CD4-positive, alpha-beta T cell treated with Interleukin-2 at 100 ng/mL for 4 hours (primary cell): ENCODE measurements around the gene BBS7.

ENCODE experiments used
- DNase-seq: peaks from one replicate; pipeline ENCODE4 v3.0.0-alpha.2; 2020; ENCODE audit warnings: low spot score

The BBS7 gene

DNA sequence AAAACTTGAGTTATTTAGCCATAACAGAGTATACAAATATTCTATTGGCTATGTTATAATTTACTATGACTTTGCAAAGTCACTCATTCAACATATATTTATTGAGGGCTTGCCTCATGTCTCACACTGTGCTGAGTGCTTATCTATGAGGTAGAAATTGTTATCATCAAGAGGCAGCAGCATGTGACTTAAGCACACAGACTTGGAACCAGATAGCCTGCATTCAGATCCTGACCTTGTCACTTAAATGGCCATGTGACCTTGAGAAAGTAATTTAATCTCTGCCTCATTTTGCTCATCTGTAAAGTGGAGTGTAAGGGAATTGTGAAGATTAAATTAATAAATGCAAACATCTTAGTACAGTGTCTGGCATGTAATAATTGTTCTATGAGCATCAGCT is 79.3 kb downstream of the BBS7 start:
- DNase-seq: no peak

- DNase-seq: no peak
These were observed 80.1 kb downstream of the BBS7 start for GRCh38 chr4:121789960-121790829.

DNA sequence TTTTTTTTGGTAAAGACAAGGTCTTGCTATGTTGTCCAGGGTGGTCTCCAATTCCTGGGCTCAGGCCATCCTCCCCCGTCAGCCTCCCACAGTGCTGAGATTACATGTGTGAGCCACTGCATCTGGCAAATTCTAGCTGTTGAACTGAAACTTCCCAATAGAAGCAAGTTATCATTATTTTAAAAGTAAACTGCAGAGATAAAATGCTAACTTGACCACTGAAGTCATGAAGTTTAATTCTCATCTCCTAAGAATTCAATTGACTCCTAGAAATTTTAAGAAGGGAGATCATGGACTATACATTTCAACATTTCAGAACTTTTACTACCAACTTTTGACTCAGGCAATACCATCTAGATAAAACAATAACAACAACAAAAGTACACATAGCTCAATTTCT is 80.8 kb downstream of the BBS7 start:
- DNase-seq: no peak

GRCh38 chr4:121788896-121789295 is 81.4 kb downstream of the BBS7 start:
- DNase-seq: no peak

DNA sequence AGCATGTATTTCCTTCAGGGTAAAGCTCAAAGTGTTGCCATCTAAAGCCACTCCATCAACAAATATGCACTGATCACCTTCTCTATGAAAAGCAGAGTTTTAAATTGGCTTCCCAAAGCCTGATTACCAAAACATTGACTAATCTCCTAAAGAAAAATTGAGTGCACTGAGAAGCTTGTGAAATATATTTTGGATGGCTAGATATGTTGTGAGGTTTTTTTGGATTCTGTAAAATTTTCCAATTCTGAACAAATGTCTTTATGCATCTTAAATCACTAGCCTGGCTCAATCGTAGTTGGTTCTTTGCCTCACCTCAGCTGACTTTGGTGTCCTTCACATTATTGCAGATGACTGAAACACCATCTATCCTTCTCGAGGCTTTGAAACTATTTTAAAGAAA is 84.1 kb downstream of the BBS7 start:
- DNase-seq: no peak

DNA sequence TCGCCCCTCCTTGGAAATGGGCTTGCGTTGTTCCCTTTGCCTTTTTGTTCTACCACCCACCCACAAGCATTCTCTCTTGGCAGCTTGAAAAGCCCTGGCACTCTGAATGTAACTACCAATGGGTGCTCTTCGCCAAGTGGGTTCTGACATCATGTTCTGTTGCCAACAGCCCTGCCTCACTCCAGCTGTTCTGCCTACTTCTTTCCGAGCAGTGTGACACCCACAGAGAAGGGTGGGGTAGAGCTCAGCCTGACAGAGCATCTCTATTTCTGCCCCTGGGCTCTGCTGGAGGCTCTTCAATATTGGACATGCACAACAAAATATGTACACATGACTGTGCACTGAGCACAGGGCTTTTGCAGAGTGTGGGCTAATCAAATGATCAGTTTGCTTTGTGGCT is 84.8 kb downstream of the BBS7 start:
- no peak for DNase-seq

- DNase-seq: no peak
These were observed 85.3 kb downstream of the BBS7 start for GRCh38 chr4:121784975-121785374.

DNA sequence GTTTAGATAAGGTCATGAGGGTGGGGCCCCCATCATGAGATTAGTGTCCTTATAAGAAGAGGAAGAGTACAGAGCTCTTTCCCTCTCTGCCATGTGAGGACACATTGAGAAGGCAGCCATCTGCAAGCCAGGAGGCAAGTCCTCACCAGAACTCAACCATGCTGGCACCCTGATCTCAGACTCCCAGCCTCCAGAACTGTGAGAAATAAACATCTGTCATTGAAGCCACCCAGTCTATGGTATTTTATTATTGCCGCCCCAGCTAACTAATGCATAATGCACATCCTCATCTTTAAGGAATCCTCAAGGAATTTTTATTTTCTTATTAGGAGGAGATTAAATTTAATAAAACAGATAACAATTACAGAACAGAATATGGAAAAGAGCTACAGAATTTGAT is 85.9 kb downstream of the BBS7 start:
- DNase-seq: no peak

DNA sequence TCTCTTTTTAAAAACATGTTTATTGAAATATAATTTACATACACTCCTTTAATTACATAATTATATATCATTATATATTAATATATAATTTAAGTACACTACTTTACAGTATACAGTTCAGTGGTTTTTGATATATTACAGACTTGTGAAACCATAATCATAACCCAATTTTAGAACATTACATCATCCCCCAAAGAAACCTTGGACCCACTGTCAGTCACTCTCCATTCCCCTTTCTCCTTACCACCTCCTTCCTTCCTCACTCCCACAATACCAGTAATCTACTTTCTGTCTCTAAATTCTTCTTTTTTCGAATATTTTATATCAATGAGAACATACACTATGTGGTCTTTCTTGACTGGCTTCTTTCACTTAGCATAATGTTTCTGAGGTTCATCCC is 87.1 kb downstream of the BBS7 start:
- DNase-seq: no peak

GRCh38 chr4:121778991-121779628 is 91.2 kb downstream of the BBS7 start:
- no peak for DNase-seq

DNA sequence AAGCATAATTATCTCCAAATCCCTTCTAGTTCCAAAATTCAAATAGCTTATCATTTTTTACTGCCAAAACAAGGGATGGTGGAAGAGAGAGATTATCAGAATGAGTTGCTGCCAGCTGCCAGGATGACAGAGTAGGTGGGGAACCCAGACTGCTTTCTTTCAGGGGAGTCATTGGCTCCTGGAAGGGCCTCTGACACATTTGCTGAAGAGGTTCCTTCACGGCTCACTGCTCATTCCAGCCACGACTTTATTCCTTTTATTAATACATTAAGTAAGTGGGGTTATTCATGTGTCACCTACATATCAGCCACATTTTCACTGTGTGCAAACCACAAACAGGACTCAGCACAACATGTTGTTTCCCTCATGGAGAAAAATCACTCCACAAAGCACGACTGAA is 92.6 kb downstream of the BBS7 start:
- DNase-seq: no peak

DNA sequence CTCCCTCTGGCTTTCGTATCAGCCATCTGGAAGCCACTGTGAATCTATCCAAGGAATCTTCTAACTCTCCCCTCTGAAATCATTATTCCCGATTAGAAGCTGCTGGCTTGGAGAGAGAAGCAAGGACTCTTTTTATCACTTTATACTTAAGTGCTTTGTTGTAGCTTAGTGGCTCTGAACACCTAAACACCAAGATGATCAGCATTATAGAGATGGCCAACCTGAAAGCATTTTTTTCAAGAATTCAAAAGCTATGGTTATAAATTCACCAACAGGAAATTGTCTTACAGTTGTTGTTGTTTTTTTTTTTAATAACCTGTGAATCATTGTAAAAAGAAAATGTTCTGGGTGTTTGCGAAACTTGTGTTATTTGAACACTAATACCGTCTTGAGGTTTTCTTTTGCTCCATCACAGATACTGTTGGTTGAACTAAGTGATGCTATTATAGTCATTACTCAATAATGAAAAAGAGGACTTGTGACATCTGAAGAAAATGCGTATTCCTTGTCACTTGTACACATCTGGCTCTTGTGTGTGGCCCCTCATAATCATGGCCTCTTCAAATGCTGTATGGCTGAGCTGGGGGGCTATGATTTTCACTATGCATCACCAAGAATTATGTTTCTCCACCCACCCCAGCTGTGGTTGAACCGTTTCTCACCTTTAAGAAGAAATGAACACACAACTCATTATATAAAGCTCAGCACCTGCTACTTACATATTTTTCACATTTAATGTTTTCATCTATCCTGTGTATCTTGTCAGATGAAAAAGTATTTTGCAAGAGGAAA is 93.5 kb downstream of the BBS7 start:
- no peak for DNase-seq
